Measurements from ENCODE around the gene STAG1. TPM values are rescaled to one million over a fixed set of nuclear protein-coding genes. Genes with fewer than 3 reads are reported as not detected.

The STAG1 gene
- polyA plus RNA-seq, 2 of the 4 experiments (the other 2 are of a cell fraction), result 12.8 to 19.2 TPM

DNA sequence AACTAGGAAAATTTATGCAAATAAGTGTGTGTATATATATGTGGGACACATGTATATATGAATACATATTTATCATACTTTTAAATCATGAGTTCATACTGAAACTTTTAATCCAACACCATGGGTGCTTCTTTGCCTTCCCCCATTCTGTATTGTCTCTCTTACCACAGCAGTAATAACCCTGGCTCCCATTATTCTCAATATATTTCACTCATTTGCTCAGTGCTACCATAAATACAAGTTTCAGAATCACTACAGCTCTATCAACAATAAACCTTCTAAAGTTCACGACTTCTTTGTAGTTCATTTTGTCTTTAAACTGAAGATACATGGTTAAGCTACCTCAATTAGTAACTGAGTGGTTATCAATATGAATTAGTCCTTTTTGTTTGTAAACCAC, 419.9 kb downstream of the STAG1 start:
- Histone ChIP-seq H3K4me1 (peaks cover 13% of the 10 kb centered on the region; the same call in 1 of the 3 replicates), H3K4me3 (no peak overlapping the region), H3K27ac (no peak overlapping the region), H3K4me2 (no peak overlapping the region), H3K9me3 (no peaks in the 10 kb centered on the region)
- FAIRE-seq (no peak), ATAC-seq (no peak), DNase-seq (ENCODE audit: low read depth in 1 of 2, low spot score in 1 of 2) (no peak)
- TF ChIP-seq TP53 (CRISPR knock-in tag; IDR thresholded peaks at IDR 0.05), result no peak
- TF ChIP-seq ZSCAN20 (CRISPR knock-in tag; IDR thresholded peaks at IDR 0.05), result no peak
- no peak for TF ChIP-seq FOSB (CRISPR knock-in tag; IDR thresholded peaks at IDR 0.05)
- TF ChIP-seq, protein P1, sequence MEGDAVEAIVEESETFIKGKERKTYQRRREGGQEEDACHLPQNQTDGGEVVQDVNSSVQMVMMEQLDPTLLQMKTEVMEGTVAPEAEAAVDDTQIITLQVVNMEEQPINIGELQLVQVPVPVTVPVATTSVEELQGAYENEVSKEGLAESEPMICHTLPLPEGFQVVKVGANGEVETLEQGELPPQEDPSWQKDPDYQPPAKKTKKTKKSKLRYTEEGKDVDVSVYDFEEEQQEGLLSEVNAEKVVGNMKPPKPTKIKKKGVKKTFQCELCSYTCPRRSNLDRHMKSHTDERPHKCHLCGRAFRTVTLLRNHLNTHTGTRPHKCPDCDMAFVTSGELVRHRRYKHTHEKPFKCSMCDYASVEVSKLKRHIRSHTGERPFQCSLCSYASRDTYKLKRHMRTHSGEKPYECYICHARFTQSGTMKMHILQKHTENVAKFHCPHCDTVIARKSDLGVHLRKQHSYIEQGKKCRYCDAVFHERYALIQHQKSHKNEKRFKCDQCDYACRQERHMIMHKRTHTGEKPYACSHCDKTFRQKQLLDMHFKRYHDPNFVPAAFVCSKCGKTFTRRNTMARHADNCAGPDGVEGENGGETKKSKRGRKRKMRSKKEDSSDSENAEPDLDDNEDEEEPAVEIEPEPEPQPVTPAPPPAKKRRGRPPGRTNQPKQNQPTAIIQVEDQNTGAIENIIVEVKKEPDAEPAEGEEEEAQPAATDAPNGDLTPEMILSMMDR (IDR thresholded peaks at IDR 0.05), result no peak
- no peak for TF ChIP-seq MYC (IDR thresholded peaks at IDR 0.05; ENCODE audit: borderline replicate concordance, low read length)
- no peak for TF ChIP-seq KDM1A (IDR thresholded peaks at IDR 0.05; ENCODE audit: low read depth)
- no peak for TF ChIP-seq HOXA7 (CRISPR knock-in tag; IDR thresholded peaks at IDR 0.05)
- ChIA-PET POLR2A (no interaction called here), CTCF (no interaction called here)
- WGBS (ENCODE audit: missing lambda C conversion rate), result 79% methylated on average over 1 of the region's 1 CpG

GRCh38 chr3:136330900-136331299, 421.3 kb downstream of the STAG1 start:
- TF ChIP-seq MYC (IDR thresholded peaks at IDR 0.05; ENCODE audit: borderline replicate concordance, low read length) (no peak), ESRRA (IDR thresholded peaks at IDR 0.05; ENCODE audit: borderline replicate concordance, low read length) (no peak), HOXA7 (CRISPR knock-in tag; IDR thresholded peaks at IDR 0.05) (no peak), RFX5 (IDR thresholded peaks at IDR 0.05) (no peak), HDAC2 (IDR thresholded peaks at IDR 0.05) (no peak), RNF2 (IDR thresholded peaks at IDR 0.05; ENCODE audit: borderline replicate concordance, low read depth) (no peak), E2F6 (IDR thresholded peaks at IDR 0.05; ENCODE audit: borderline replicate concordance, low read depth) (no peak), EP300 (IDR thresholded peaks at IDR 0.05) (no peak), CEBPB (IDR thresholded peaks at IDR 0.05) (no peak), GATA3 (IDR thresholded peaks at IDR 0.05; ENCODE audit: borderline replicate concordance) (no peak), CBX2 (IDR thresholded peaks at IDR 0.05; ENCODE audit: borderline replicate concordance, low read depth) (no peak), PHF8 (IDR thresholded peaks at IDR 0.05; ENCODE audit: borderline replicate concordance, low read depth) (no peak), MAFK (IDR thresholded peaks at IDR 0.05; ENCODE audit: partially characterized antibody) (no peak), ZFP36 (IDR thresholded peaks at IDR 0.05; ENCODE audit: borderline replicate concordance, partially characterized antibody) (no peak)
- TF ChIP-seq, protein P2, sequence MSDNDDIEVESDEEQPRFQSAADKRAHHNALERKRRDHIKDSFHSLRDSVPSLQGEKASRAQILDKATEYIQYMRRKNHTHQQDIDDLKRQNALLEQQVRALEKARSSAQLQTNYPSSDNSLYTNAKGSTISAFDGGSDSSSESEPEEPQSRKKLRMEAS (IDR thresholded peaks at IDR 0.05), result no peak
- TF ChIP-seq, protein P3, sequence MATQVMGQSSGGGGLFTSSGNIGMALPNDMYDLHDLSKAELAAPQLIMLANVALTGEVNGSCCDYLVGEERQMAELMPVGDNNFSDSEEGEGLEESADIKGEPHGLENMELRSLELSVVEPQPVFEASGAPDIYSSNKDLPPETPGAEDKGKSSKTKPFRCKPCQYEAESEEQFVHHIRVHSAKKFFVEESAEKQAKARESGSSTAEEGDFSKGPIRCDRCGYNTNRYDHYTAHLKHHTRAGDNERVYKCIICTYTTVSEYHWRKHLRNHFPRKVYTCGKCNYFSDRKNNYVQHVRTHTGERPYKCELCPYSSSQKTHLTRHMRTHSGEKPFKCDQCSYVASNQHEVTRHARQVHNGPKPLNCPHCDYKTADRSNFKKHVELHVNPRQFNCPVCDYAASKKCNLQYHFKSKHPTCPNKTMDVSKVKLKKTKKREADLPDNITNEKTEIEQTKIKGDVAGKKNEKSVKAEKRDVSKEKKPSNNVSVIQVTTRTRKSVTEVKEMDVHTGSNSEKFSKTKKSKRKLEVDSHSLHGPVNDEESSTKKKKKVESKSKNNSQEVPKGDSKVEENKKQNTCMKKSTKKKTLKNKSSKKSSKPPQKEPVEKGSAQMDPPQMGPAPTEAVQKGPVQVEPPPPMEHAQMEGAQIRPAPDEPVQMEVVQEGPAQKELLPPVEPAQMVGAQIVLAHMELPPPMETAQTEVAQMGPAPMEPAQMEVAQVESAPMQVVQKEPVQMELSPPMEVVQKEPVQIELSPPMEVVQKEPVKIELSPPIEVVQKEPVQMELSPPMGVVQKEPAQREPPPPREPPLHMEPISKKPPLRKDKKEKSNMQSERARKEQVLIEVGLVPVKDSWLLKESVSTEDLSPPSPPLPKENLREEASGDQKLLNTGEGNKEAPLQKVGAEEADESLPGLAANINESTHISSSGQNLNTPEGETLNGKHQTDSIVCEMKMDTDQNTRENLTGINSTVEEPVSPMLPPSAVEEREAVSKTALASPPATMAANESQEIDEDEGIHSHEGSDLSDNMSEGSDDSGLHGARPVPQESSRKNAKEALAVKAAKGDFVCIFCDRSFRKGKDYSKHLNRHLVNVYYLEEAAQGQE (IDR thresholded peaks at IDR 0.05), result no peak
- H3K4me3 ChIP-seq, result no peak overlapping the region
- 90% methylated on average over 5 of the region's 5 CpGs for WGBS (ENCODE audit: missing lambda C conversion rate)
- no peak for ATAC-seq
- DNase-seq (ENCODE audit: low read depth in 1 of 2, low spot score in 1 of 2), result no peak
- H3K27ac ChIP-seq, result no peak overlapping the region
- POLR2A ChIA-PET, result no interaction called here
- H3K4me1 ChIP-seq, result peaks cover 13% of the 10 kb centered on the region; the same call in 1 of the 3 replicates
- no peak for FAIRE-seq
- CTCF ChIA-PET, result interaction anchor here (0.6 kb wide), 1 partner anchor 434 kb away, joined by 3 read pairs; no protein-coding TSS in a partner anchor
- no peaks in the 10 kb centered on the region for H3K9me3 ChIP-seq
- no peak overlapping the region for H3K4me2 ChIP-seq
